ENCODE measurements around the gene BACH2. TPM values are rescaled to one million over a fixed set of nuclear protein-coding genes. Genes with fewer than 3 reads are reported as not detected.

BACH2 gene
- total and polyA plus RNA-seq, 2 of the 8 experiments (the other 6 are each of a cell fraction or from before 2014, with no cell fraction given), result 1.9 to 5.9 TPM

DNA sequence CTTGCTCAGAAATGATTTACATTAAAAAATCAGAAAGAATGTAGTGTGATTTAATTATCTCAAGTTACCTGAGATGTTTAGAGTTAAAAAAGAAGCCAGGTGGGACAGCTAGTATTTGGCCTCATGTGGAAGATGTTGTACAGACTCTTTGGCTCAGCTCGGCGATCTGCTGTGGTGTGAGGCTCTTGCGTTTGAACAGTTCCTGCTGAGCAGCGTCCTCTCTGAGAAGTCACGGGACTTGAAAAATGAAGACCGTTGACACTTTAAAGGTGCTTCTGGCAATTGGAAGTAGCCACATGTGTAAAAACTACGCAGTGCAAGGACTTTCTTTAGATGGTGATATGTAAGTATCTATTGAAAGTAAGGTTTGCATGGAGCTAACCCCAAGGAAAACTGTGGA is 169.0 kb downstream of the BACH2 start:
- Histone ChIP-seq H3K14ac (ENCODE audit: insufficient read length) (no peak overlapping the region), H3K23me2 (ENCODE audit: low read depth, low read length) (no peaks in the 10 kb centered on the region), H2BK5ac (ENCODE audit: low read depth, low read length) (no peak overlapping the region), H2BK15ac (ENCODE audit: low read length) (no peak overlapping the region), H3K4me2 (ENCODE audit: insufficient read depth in 1 of 2, low read depth in 2 of 2, low read length in 2 of 2) (no peak overlapping the region), H3K27me3 (replicated peaks in 1 of 4; ENCODE audit: control insufficient read depth in 3 of 4, extremely low read depth in 1 of 4, insufficient read depth in 3 of 4, low read length in 3 of 4) (no peaks in the 10 kb centered on the region), H2BK20ac (ENCODE audit: low read length) (no peak overlapping the region), H3K36me3 (ENCODE audit: control insufficient read depth in 2 of 4, insufficient read depth in 4 of 4, low read length in 3 of 4) (no peaks in the 10 kb centered on the region), H4K5ac (ENCODE audit: insufficient read length, low read depth, low read length) (no peak overlapping the region), H3K27ac (ENCODE audit: low read depth, low read length) (no peak overlapping the region), H3K4me3 (ENCODE audit: extremely low read depth in 1 of 4, insufficient read depth in 2 of 4, low read depth in 3 of 4, low read length in 4 of 4) (no peak overlapping the region), H2BK12ac (ENCODE audit: low read depth, low read length) (no peak overlapping the region), H3K18ac (ENCODE audit: extremely low read depth, low read length) (no peak overlapping the region), H4K20me1 (replicated peaks in 1 of 2; ENCODE audit: control insufficient read depth in 1 of 2, insufficient read depth in 2 of 2, low read length in 2 of 2) (no peaks in the 10 kb centered on the region), H2BK120ac (replicated peaks; ENCODE audit: low read depth, low read length) (no peak overlapping the region), H3K56ac (replicated peaks; ENCODE audit: insufficient read length, low read depth, low read length) (no peak overlapping the region), H3K79me2 (ENCODE audit: control insufficient read depth in 1 of 2, insufficient read depth in 2 of 2, low read length in 2 of 2) (no peaks in the 10 kb centered on the region), H2AFZ (ENCODE audit: low read length) (no peak overlapping the region), H3K9me3 (ENCODE audit: insufficient read depth in 2 of 2, low read depth in 1 of 2, low read length in 1 of 2) (no peaks in the 10 kb centered on the region), H3K4me1 (replicated peaks in 1 of 4; ENCODE audit: control insufficient read depth in 3 of 4, insufficient read depth in 4 of 4, low read length in 3 of 4) (no peaks in the 10 kb centered on the region), H4K91ac (replicated peaks; ENCODE audit: insufficient read length, low read length) (no peak overlapping the region), H2AK5ac (ENCODE audit: low read depth, low read length) (no peak overlapping the region), H3K4ac (replicated peaks; ENCODE audit: insufficient read length, low read depth, low read length) (no peak overlapping the region), H3K9ac (replicated peaks in 1 of 4; ENCODE audit: extremely low read depth in 1 of 4, low read depth in 3 of 4, low read length in 3 of 4) (no peak overlapping the region), H4K8ac (ENCODE audit: extremely low read depth, insufficient read depth, low read length) (no peak overlapping the region), H3K79me1 (ENCODE audit: low read depth, low read length) (no peaks in the 10 kb centered on the region), H3K23ac (ENCODE audit: insufficient read length) (no peak overlapping the region)
- WGBS, 2 experiments (ENCODE audit: extremely low coverage in 1 of 2, insufficient coverage in 1 of 2, insufficient read length in 1 of 2, insufficient replicate concordance in 2 of 2, low coverage in 1 of 2, low lambda C conversion rate in 2 of 2, missing lambda C conversion rate in 1 of 2), result 94% methylated on average over 7 of the region's 7 CpGs; no CpG with 5 or more reads in 1 of the 2 experiments
- ChIA-PET POLR2A (ENCODE audit: partially characterized antibody) (no interaction called here), CTCF (ENCODE audit: partially characterized antibody) (interaction anchor here (0.8 kb wide), 1 partner anchor 8 kb away, joined by 3 read pairs; no protein-coding TSS in a partner anchor)
- TF ChIP-seq E2F6 (IDR thresholded peaks at IDR 0.05) (no peak), RBBP5 (IDR thresholded peaks at IDR 0.05; ENCODE audit: borderline replicate concordance, low read depth, low read length) (no peak), TEAD4 (IDR thresholded peaks at IDR 0.05; ENCODE audit: low read depth, low read length) (no peak), KDM1A (IDR thresholded peaks at IDR 0.05; ENCODE audit: borderline replicate concordance, low read length) (no peak), TAF1 (IDR thresholded peaks at IDR 0.05; ENCODE audit: low read depth, low read length) (no peak), SP2 (IDR thresholded peaks at IDR 0.05; ENCODE audit: low read length) (no peak), POLR2AphosphoS5 (IDR thresholded peaks at IDR 0.05; ENCODE audit: low read depth, low read length) (no peak), SAP30 (IDR thresholded peaks at IDR 0.05; ENCODE audit: insufficient read depth, insufficient replicate concordance, low read length) (no peak), CTBP2 (IDR thresholded peaks at IDR 0.05; ENCODE audit: borderline replicate concordance, insufficient read depth, insufficient read length, low read length) (no peak), CHD1 (IDR thresholded peaks at IDR 0.05; ENCODE audit: low read depth, low read length) (no peak), RNF2 (IDR thresholded peaks at IDR 0.05; ENCODE audit: borderline replicate concordance, low read depth, low read length, missing control alignments, poor library complexity, severe bottlenecking) (no peak)
- TF ChIP-seq, protein P1, sequence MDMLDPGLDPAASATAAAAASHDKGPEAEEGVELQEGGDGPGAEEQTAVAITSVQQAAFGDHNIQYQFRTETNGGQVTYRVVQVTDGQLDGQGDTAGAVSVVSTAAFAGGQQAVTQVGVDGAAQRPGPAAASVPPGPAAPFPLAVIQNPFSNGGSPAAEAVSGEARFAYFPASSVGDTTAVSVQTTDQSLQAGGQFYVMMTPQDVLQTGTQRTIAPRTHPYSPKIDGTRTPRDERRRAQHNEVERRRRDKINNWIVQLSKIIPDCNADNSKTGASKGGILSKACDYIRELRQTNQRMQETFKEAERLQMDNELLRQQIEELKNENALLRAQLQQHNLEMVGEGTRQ (IDR thresholded peaks at IDR 0.05; ENCODE audit: low read length), result no peak
- no peak for FAIRE-seq
- DNase-seq (ENCODE audit: low read depth in 1 of 2, low spot score in 2 of 2), result no peak
